ENCODE measurements around the gene HCLS1.
"Not testable (repeated sequence)": the region's sequence is repeated elsewhere in the genome, so short reads cannot be mapped to it uniquely, and the experiment has no call there.

The HCLS1 gene

GRCh38 chr3:121654493-121655385, 6.0 kb downstream of the HCLS1 start:
- DNase-seq (ENCODE audit: low read depth in 2 of 2), result no peak

- DNase-seq (ENCODE audit: low read depth in 2 of 2), result no peak
These were observed 9.0 kb downstream of the HCLS1 start for GRCh38 chr3:121651684-121652083.

- no peak for DNase-seq (ENCODE audit: low read depth in 2 of 2)
These were observed 11.1 kb downstream of the HCLS1 start for GRCh38 chr3:121649645-121650044.

GRCh38 chr3:121648219-121648958, 12.3 kb downstream of the HCLS1 start:
- DNase-seq (ENCODE audit: low read depth in 2 of 2), result no peak

- no peak for DNase-seq (ENCODE audit: low read depth in 2 of 2)
These were observed 15.6 kb downstream of the HCLS1 start for GRCh38 chr3:121645054-121645453.

GRCh38 chr3:121642601-121643314, 17.9 kb downstream of the HCLS1 start:
- DNase-seq (ENCODE audit: low read depth in 2 of 2), result no peak

GRCh38 chr3:121641127-121641526, 19.6 kb downstream of the HCLS1 start:
- DNase-seq (ENCODE audit: low read depth in 2 of 2), result no peak

- no peak for DNase-seq (ENCODE audit: low read depth in 2 of 2)
These were observed 22.8 kb downstream of the HCLS1 start for GRCh38 chr3:121637922-121638321.

GRCh38 chr3:121630355-121630754, 30.3 kb downstream of the HCLS1 start:
- DNase-seq (ENCODE audit: low read depth in 2 of 2), result no peak

GRCh38 chr3:121629601-121630000, 31.1 kb downstream of the HCLS1 start:
- no peak for DNase-seq (ENCODE audit: low read depth in 2 of 2)

- DNase-seq (ENCODE audit: low read depth in 2 of 2), result no peak
These were observed 33.1 kb downstream of the HCLS1 start for GRCh38 chr3:121627622-121628021.

GRCh38 chr3:121627211-121627610, 33.5 kb downstream of the HCLS1 start:
- DNase-seq (ENCODE audit: low read depth in 2 of 2), result no peak

- DNase-seq (ENCODE audit: low read depth in 2 of 2), result no peak
These were observed 34.2 kb downstream of the HCLS1 start for GRCh38 chr3:121626495-121626894.

GRCh38 chr3:121624147-121624899, 36.4 kb downstream of the HCLS1 start:
- DNase-seq (ENCODE audit: low read depth in 2 of 2), result no peak

GRCh38 chr3:121621491-121621890, 39.2 kb downstream of the HCLS1 start:
- no peak for DNase-seq (ENCODE audit: low read depth in 2 of 2)

GRCh38 chr3:121619691-121620090, 41.0 kb downstream of the HCLS1 start:
- no peak for DNase-seq (ENCODE audit: low read depth in 2 of 2)

- no peak for DNase-seq (ENCODE audit: low read depth in 2 of 2)
These were observed 54.6 kb downstream of the HCLS1 start for GRCh38 chr3:121606106-121606505.

GRCh38 chr3:121604759-121605158, 55.9 kb downstream of the HCLS1 start:
- no peak for DNase-seq (ENCODE audit: low read depth in 2 of 2)

- no peak for DNase-seq (ENCODE audit: low read depth in 2 of 2)
These were observed 59.4 kb downstream of the HCLS1 start for GRCh38 chr3:121601212-121601812.

GRCh38 chr3:121599900-121600299, 60.8 kb downstream of the HCLS1 start:
- not testable (repeated sequence) for DNase-seq (ENCODE audit: low read depth in 2 of 2)

GRCh38 chr3:121598564-121598963, 62.1 kb downstream of the HCLS1 start:
- no peak for DNase-seq (ENCODE audit: low read depth in 2 of 2)
